Caco-2 (cell line): Measurements from ENCODE around the gene DNAJC4. TPM values are rescaled to one million over a fixed set of nuclear protein-coding genes. Genes with fewer than 3 reads are reported as not detected.

ENCODE experiments used
- BruUV-seq: library from RNA; stranded (reverse); fragments of 400-500 nt; replicated peaks from 2 replicates; lab custom pipeline; 2021; lab: Mats Ljungman, UMichigan
- CTCF ChIA-PET: fragments of 300-600 bp; sonication (Branson Sonifier 250); formaldehyde crosslinking; loops from one replicate; lab custom pipeline; 2022; ENCODE audit warnings: antibody characterized with exemption; lab: Charles Lee
- POLR2A ChIA-PET: fragments of 300-600 bp; sonication (Branson Sonifier 250); formaldehyde crosslinking; loops from one replicate; lab custom pipeline; 2022; ENCODE audit warnings: antibody characterized with exemption; lab: Charles Lee
- DNase-seq, 2 experiments: peaks; one replicate each; pipeline versions ENCODE4 v3.0.0 to v3.0.0-alpha.2; 2020 to 2022
- H3K27me3 ChIP-seq: replicated peaks from 2 replicates; pipeline ENCODE4 v1.6.0; 2011; ENCODE audit warnings: low read length; ENCODE audit not compliant: control insufficient read depth, insufficient read depth
- H3K36me3 ChIP-seq: 2 replicates; pipeline ENCODE4 v1.5.1; 2011; ENCODE audit warnings: low read length; ENCODE audit not compliant: control insufficient read depth, insufficient read depth
- H3K4me1 ChIP-seq: fragments of 250-450 bp; sonication (Bioruptor Pico); 2 replicates; pipeline ENCODE4 v1.5.1; 2020; ENCODE audit warnings: mild to moderate bottlenecking
- H3K4me3 ChIP-seq: 2 replicates; pipeline ENCODE4 v1.5.1; 2011; ENCODE audit warnings: low read depth, mild to moderate bottlenecking, control low read depth, low read length
- H3K9me3 ChIP-seq: fragments of 250-450 bp; sonication (Bioruptor Pico); 2 replicates; pipeline ENCODE4 v1.5.1; 2020; ENCODE audit warnings: mild to moderate bottlenecking, moderate library complexity
- H3K27ac Mint-ChIP-seq: one replicate; pipeline ENCODE4 v1.8.0; 2022; ENCODE audit warnings: mixed read lengths; ENCODE audit not compliant: unreplicated experiment
- H3K27me3 Mint-ChIP-seq: one replicate; pipeline ENCODE4 v1.8.0; 2022; ENCODE audit warnings: mixed read lengths; ENCODE audit not compliant: insufficient read depth, unreplicated experiment
- H3K36me3 Mint-ChIP-seq: one replicate; pipeline ENCODE4 v1.8.0; 2022; ENCODE audit warnings: mild to moderate bottlenecking, mixed read lengths; ENCODE audit not compliant: insufficient read depth, unreplicated experiment
- H3K4me1 Mint-ChIP-seq: one replicate; pipeline ENCODE4 v1.8.0; 2022; ENCODE audit warnings: low read depth, mixed read lengths; ENCODE audit not compliant: unreplicated experiment
- H3K4me3 Mint-ChIP-seq: one replicate; pipeline ENCODE4 v1.8.0; 2022; ENCODE audit warnings: mild to moderate bottlenecking, moderate library complexity, mixed read lengths; ENCODE audit not compliant: unreplicated experiment
- H3K9me3 Mint-ChIP-seq: one replicate; pipeline ENCODE4 v1.8.0; 2022; ENCODE audit warnings: mixed read lengths; ENCODE audit not compliant: unreplicated experiment
- intact Hi-C: fragments of 100-400 bp; cut with micrococcal nuclease; formaldehyde crosslinking; loops from one replicate; pipeline ENCODE4 v1.10.0; 2022; ENCODE audit not compliant: unreplicated experiment
- total RNA-seq: library from RNA; stranded (reverse); gene quantifications from 2 replicates; pipeline ENCODE4 v1.2.3, GENCODE V29; 2022
- TF ChIP-seq, protein P1 (sequence below), 2 experiments: fragments of 200-600 bp in 1 of 2; IDR thresholded peaks; 1 replicate in 1 of 2; 2 replicates in 1 of 2; pipeline versions ENCODE4 v1.5.1 to v1.8.0; 2011 to 2022; ENCODE audit warnings: antibody characterized with exemption in 1 of 2, control low read depth in 1 of 2, inconsistent platforms in 1 of 2, low read depth in 1 of 2, low read length in 1 of 2, mild to moderate bottlenecking in 1 of 2, moderate library complexity in 1 of 2; ENCODE audit not compliant: insufficient read depth in 1 of 2, severe bottlenecking in 1 of 2, unreplicated experiment in 1 of 2

The DNAJC4 gene
- total RNA-seq, 1 experiment from 2014 or later: 22.9 TPM

DNA sequence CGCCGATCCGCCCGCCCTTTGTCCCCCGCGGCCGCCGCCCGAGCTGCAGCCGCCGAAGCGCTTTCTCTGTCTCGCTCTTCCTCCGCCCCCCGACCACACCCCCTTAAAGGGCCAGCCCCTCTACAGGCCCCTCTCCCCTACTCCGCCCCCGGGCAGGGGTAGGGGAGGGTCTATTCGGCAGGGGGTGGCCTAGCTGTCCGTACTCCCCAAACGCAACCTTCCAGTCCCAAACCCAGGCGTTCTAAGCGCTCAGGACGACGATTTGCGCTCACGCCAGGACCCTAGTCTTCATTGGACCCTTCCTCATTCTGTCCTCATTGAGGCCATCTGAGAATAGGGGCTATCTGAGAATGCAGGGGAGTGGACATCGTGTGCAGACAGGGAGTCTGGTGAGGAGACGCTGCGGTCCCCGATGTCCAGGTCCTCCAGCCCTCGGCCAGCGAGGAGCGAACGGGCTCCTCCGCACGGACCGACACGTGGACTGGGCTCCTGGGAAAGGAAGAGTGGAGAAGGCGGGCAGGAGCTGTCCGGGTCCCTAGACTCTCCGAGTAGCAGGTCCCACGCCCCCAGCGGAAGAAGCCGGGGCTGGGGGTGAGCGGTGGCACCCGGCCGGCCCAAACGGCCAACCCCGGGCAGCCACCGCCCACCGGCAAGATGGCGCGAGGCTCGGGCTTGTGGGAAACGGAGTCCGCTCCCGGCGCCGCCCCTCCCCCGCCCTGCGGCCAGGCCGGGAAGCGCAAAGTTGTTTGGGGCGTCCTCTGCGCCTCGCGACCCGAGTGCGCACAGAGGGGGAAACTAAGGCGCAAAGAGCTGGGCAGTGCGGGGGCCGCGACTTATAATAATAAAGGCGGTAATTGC, 16.8 kb downstream of the DNAJC4 start, which contains the start of gene PPP1R14B:
PPP1R14B (minus strand) TSS at position 73 of the 858 bp plus-strand sequence. CDS start 270 bp downstream, outside the sequence.
- Mint-ChIP-seq H3K4me3 (peak within 1 kb of the TSS; percentile 97), H3K27me3 (no peaks in the 10 kb centered on the region), H3K4me1 (peaks cover 20% of the 10 kb centered on the region), H3K9me3 (no peaks in the 10 kb centered on the region), H3K36me3 (peaks cover 52% of the 10 kb centered on the region), H3K27ac (peak within 1 kb of the TSS; percentile 90)
- intact Hi-C loops: no loop called here
- TF ChIP-seq, protein P1, sequence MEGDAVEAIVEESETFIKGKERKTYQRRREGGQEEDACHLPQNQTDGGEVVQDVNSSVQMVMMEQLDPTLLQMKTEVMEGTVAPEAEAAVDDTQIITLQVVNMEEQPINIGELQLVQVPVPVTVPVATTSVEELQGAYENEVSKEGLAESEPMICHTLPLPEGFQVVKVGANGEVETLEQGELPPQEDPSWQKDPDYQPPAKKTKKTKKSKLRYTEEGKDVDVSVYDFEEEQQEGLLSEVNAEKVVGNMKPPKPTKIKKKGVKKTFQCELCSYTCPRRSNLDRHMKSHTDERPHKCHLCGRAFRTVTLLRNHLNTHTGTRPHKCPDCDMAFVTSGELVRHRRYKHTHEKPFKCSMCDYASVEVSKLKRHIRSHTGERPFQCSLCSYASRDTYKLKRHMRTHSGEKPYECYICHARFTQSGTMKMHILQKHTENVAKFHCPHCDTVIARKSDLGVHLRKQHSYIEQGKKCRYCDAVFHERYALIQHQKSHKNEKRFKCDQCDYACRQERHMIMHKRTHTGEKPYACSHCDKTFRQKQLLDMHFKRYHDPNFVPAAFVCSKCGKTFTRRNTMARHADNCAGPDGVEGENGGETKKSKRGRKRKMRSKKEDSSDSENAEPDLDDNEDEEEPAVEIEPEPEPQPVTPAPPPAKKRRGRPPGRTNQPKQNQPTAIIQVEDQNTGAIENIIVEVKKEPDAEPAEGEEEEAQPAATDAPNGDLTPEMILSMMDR (IDR thresholded peaks at IDR 0.05; ENCODE audit: insufficient read depth in 1 of 2, low read depth in 1 of 2, low read length in 1 of 2, severe bottlenecking in 1 of 2, unreplicated experiment in 1 of 2): no peak
- CTCF ChIA-PET: interaction anchor here (0.6 to 1.5 kb wide), 7 partner anchors 10 to 1028 kb away, joined by 3 to 5 read pairs (median 3); partner anchors contain the start of gene NAA40
- H3K36me3 ChIP-seq: 0 out of 2 replicates have a peak, but pooled peaks cover 3% of the 10 kb centered on the region
- H3K27me3 ChIP-seq: no peaks in the 10 kb centered on the region
- no TSS peak for BruUV-seq
- H3K4me1 ChIP-seq: peaks cover 32% of the 10 kb centered on the region
- POLR2A ChIA-PET: interaction anchor here (0.5 to 2.0 kb wide), 3 partner anchors 22 to 71 kb away, joined by 3 to 22 read pairs (median 4); partner anchors contain the start of genes PRDX5 and TRMT112
- peak within 1 kb of the TSS; percentile 91 for H3K4me3 ChIP-seq
- no peaks in the 10 kb centered on the region for H3K9me3 ChIP-seq
- DNase-seq: peak; percentile 92 to 95

DNA sequence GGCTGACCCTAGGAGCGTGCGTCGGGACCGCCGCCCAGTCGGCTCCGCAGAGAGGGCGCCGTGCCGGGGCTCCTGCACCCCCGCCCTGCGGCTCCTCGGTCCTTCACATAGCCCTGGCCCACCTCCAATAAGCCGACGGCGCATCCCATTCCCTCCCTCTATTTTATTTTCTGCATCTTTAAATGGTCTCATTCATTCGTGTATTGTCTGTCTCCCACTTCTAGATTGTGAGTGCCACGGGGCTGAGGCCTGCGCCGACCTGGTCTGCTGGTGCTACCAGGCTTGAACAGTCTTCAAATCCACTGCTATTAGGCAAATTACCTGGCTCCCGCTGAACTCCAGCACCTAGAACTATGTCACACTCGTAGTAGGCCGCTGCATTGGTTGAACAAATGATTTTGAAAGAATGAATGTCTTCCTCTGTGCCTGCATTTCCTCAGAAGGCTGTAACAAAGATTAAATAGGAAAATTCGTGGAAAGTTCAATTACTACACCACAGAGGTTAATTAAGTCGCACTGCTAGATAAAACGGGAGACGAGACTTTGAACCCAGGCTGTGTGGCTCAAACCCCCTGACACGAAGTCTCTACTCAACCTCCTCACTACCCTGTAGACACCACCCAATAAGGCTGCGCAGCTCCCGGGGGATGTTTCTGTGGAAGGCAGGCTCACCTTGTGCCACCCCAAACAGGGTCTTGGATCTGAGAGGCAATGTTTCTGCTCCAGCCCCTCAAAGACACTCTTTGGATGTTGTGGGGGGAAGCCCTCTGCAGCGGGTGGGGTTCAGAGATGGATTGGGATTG, 17.6 kb downstream of the DNAJC4 start:
- no TSS peak for BruUV-seq
- H3K27ac Mint-ChIP-seq: no peak overlapping the region
- Histone ChIP-seq H3K27me3 (no peaks in the 10 kb centered on the region), H3K9me3 (no peaks in the 10 kb centered on the region), H3K4me3 (peak overlapping the region; percentile 91), H3K4me1 (peaks cover 27% of the 10 kb centered on the region), H3K36me3 (0 out of 2 replicates have a peak, but pooled peaks cover 3% of the 10 kb centered on the region)
- peaks cover 49% of the 10 kb centered on the region for H3K36me3 Mint-ChIP-seq
- TF ChIP-seq, protein P1 (IDR thresholded peaks at IDR 0.05; ENCODE audit: insufficient read depth in 1 of 2, low read depth in 1 of 2, low read length in 1 of 2, severe bottlenecking in 1 of 2, unreplicated experiment in 1 of 2): no peak
- H3K4me1 Mint-ChIP-seq: peaks cover 20% of the 10 kb centered on the region
- POLR2A ChIA-PET: interaction anchor here (2.0 kb wide), 1 partner anchor 21 kb away, joined by 22 read pairs; no protein-coding TSS in a partner anchor
- intact Hi-C loops: no loop called here
- H3K9me3 Mint-ChIP-seq: no peaks in the 10 kb centered on the region
- CTCF ChIA-PET: interaction anchor here (0.9 kb wide), 1 partner anchor 57 kb away, joined by 3 read pairs; no protein-coding TSS in a partner anchor
- no peak for DNase-seq
- H3K4me3 Mint-ChIP-seq: peak overlapping the region; percentile 97
- H3K27me3 Mint-ChIP-seq: no peaks in the 10 kb centered on the region

DNA sequence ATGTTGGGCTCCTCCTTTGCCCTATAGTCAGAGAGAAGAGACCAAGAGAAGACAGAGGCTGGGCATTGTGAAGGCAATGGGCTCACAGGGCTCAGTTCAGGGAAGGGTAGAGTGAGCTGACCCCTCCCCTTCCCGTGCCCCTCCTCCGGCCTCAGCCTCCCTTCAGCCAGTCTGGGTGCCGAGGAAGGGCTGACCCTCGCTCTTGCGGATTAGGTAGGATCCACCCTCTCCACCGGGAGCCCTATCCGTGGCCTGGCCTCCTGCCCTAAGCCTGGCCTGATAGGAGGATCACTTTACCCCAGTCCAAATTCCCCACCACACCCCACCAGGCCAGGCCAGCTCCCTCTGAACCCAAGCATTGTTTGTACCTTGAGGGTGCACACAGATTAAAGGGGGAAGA, 18.2 kb downstream of the DNAJC4 start:
- Histone ChIP-seq H3K36me3 (no peaks in the 10 kb centered on the region), H3K4me1 (peaks cover 26% of the 10 kb centered on the region), H3K4me3 (no peak overlapping the region), H3K9me3 (no peaks in the 10 kb centered on the region), H3K27me3 (no peaks in the 10 kb centered on the region)
- POLR2A ChIA-PET: no interaction called here
- BruUV-seq: no TSS peak
- CTCF ChIA-PET: no interaction called here
- H3K27ac Mint-ChIP-seq: no peak overlapping the region
- H3K4me1 Mint-ChIP-seq: peaks cover 17% of the 10 kb centered on the region
- H3K36me3 Mint-ChIP-seq: peaks cover 45% of the 10 kb centered on the region
- DNase-seq: no peak
- no peaks in the 10 kb centered on the region for H3K27me3 Mint-ChIP-seq
- intact Hi-C loops: no loop called here
- TF ChIP-seq, protein P1 (IDR thresholded peaks at IDR 0.05; ENCODE audit: insufficient read depth in 1 of 2, low read depth in 1 of 2, low read length in 1 of 2, severe bottlenecking in 1 of 2, unreplicated experiment in 1 of 2): no peak
- no peak overlapping the region for H3K4me3 Mint-ChIP-seq
- no peaks in the 10 kb centered on the region for H3K9me3 Mint-ChIP-seq
